ENCODE data around the gene TEX264.

DNA sequence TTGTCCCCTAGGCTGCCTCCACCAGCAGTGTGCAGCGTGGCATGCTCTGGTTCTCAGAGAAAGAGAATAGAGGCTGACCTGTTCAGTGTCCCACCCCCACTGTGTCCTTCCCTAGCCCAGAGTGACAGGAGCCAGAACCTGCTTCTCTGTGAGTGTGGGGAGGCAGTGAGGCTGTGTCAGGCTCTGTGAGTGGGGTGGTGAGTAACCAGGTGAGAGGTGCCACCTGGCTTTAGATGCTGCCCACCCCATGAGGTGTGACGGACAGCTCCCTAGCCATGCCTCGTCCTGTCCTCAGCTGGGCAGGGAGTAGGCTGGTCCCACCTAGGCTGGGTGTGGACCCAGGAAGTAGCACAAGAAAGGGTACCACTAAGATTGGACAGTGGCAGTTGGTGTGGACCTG is 6.3 kb downstream of the TEX264 start:
- no peak for TF ChIP-seq EZH2 (IDR thresholded peaks at IDR 0.05; ENCODE audit: borderline replicate concordance, low read length)
- TF ChIP-seq, protein P1, sequence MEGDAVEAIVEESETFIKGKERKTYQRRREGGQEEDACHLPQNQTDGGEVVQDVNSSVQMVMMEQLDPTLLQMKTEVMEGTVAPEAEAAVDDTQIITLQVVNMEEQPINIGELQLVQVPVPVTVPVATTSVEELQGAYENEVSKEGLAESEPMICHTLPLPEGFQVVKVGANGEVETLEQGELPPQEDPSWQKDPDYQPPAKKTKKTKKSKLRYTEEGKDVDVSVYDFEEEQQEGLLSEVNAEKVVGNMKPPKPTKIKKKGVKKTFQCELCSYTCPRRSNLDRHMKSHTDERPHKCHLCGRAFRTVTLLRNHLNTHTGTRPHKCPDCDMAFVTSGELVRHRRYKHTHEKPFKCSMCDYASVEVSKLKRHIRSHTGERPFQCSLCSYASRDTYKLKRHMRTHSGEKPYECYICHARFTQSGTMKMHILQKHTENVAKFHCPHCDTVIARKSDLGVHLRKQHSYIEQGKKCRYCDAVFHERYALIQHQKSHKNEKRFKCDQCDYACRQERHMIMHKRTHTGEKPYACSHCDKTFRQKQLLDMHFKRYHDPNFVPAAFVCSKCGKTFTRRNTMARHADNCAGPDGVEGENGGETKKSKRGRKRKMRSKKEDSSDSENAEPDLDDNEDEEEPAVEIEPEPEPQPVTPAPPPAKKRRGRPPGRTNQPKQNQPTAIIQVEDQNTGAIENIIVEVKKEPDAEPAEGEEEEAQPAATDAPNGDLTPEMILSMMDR (IDR thresholded peaks at IDR 0.05; ENCODE audit: low read length), result no peak
